ENCODE measurements around the gene NATD1. TPM values are rescaled to one million over a fixed set of nuclear protein-coding genes. Genes with fewer than 3 reads are reported as not detected.

NATD1 gene
- total and polyA plus RNA-seq, 10 of the 15 experiments (the other 5 are each of a cell fraction or from before 2014, with no cell fraction given): 0.02 to 0.33 (median 0.15) TPM

GRCh38 chr17:21248500-21248899, 4.7 kb downstream of the NATD1 start:
- Histone ChIP-seq H3K36me3 (ENCODE audit: control insufficient read depth in 2 of 2, insufficient read depth in 2 of 2, low read length in 1 of 2) (no peaks in the 10 kb centered on the region), H3K79me2 (ENCODE audit: control insufficient read depth, insufficient read depth, low read length) (no peaks in the 10 kb centered on the region), H3K9me3 (replicated peaks; ENCODE audit: control insufficient read depth, insufficient read depth, low read length) (no peaks in the 10 kb centered on the region), H4K20me1 (ENCODE audit: control insufficient read depth, insufficient read depth) (no peaks in the 10 kb centered on the region; the same call in 1 of the 2 replicates), H3K4me3 (no peak overlapping the region), H3K27me3 (replicated peaks in 1 of 2; ENCODE audit: control insufficient read depth in 2 of 2, insufficient read depth in 2 of 2, low read length in 1 of 2) (peaks cover 2% of the 10 kb centered on the region in 2 experiments; a peak in 3 of 4 replicates), H3K4me2 (ENCODE audit: control insufficient read depth, insufficient read depth) (no peak overlapping the region), H3K27ac (ENCODE audit: control insufficient read depth, insufficient read depth) (no peak overlapping the region), H2AFZ (ENCODE audit: control insufficient read depth, low read depth, low read length) (no peak overlapping the region), H3K4me1 (ENCODE audit: control insufficient read depth, insufficient read depth, low read length) (no peaks in the 10 kb centered on the region), H3K9ac (ENCODE audit: control insufficient read depth, insufficient read depth, low read length) (no peak overlapping the region)
- ChIA-PET SMC1A (ENCODE audit: uncharacterized antibody, unreplicated experiment) (no interaction called here), CTCF (no interaction called here), POLR2A (no interaction called here), RAD21 (ENCODE audit: unreplicated experiment) (no interaction called here)
- no TSS peak for BruUV-seq (replicated peaks)
- FAIRE-seq (no peak), ATAC-seq (no peak), DNase-seq (ENCODE audit: low read depth, low spot score) (no peak)
- in situ Hi-C loops (cut with MboI): loop anchor here (5.0 kb wide), 1 partner anchor 51 kb away; no protein-coding TSS in a partner anchor
- TF ChIP-seq, protein P1, sequence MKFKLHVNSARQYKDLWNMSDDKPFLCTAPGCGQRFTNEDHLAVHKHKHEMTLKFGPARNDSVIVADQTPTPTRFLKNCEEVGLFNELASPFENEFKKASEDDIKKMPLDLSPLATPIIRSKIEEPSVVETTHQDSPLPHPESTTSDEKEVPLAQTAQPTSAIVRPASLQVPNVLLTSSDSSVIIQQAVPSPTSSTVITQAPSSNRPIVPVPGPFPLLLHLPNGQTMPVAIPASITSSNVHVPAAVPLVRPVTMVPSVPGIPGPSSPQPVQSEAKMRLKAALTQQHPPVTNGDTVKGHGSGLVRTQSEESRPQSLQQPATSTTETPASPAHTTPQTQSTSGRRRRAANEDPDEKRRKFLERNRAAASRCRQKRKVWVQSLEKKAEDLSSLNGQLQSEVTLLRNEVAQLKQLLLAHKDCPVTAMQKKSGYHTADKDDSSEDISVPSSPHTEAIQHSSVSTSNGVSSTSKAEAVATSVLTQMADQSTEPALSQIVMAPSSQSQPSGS (IDR thresholded peaks at IDR 0.05; ENCODE audit: low read length): no peak
- no peak for TF ChIP-seq ZSCAN29 (IDR thresholded peaks at IDR 0.05)
- intact Hi-C loops (cut with micrococcal nuclease; ENCODE audit: unreplicated experiment): no loop called here
- 10% methylated on average over 3 of the region's 4 CpGs for WGBS (ENCODE audit: insufficient coverage, insufficient replicate concordance, low lambda C conversion rate, missing lambda C conversion rate)

DNA sequence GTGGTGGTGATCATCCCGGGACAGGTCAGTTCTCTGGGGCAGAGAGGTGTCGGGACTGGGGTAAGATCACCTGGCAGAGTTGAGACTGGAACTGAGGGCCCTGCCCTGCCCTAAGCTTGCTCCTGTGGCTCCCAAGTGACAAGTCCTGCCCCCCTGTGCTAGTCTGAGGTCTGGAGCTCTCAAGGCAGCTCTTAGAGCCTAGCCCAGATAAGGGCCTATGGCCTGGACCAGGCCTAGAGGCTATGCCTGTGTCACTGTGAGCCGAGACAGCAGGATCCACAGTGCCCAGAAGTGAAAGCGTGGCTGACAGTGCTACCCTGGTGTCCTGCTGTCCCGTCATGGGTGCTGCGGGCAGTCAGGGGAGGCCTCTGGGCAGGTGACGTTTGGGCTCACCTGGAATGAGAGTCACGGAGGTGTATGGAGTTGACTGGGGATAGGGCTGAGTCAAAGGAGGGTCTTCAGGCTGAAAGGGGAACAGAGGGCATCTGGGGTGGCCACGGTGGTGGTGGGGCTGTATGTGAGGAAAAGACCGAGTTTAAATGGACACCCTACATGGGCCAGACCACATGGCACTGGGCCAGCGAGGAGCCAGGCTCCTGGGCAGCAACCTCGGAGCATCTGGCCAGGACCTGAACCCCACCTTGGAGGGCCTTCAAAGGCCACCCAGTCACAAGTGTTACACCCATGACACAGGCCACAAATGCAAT, 5.5 kb downstream of the NATD1 start:
- CTCF ChIA-PET: no interaction called here
- no peaks in the 10 kb centered on the region; the same call in 1 of the 2 replicates for H4K20me1 ChIP-seq (ENCODE audit: control insufficient read depth, insufficient read depth)

More for the DNA sequence above, 5.5 kb downstream of the NATD1 start:
- no peak overlapping the region for H3K9ac ChIP-seq (ENCODE audit: control insufficient read depth, insufficient read depth, low read length)
- intact Hi-C loops (cut with micrococcal nuclease; ENCODE audit: unreplicated experiment): no loop called here
- ChIA-PET SMC1A (ENCODE audit: uncharacterized antibody, unreplicated experiment) (no interaction called here), POLR2A (no interaction called here), RAD21 (ENCODE audit: unreplicated experiment) (no interaction called here)
- 25% methylated on average over 12 of the region's 12 CpGs for WGBS (ENCODE audit: insufficient coverage, insufficient replicate concordance, low lambda C conversion rate, missing lambda C conversion rate)
- DNase-seq (ENCODE audit: low read depth, low spot score): no peak
- no peak overlapping the region for H2AFZ ChIP-seq (ENCODE audit: control insufficient read depth, low read depth, low read length)
- no TSS peak for BruUV-seq (replicated peaks)
- no peaks in the 10 kb centered on the region for H3K9me3 ChIP-seq (replicated peaks; ENCODE audit: control insufficient read depth, insufficient read depth, low read length)
- H3K4me2 ChIP-seq (ENCODE audit: control insufficient read depth, insufficient read depth): no peak overlapping the region
- in situ Hi-C loops (cut with MboI): loop anchor here (5.0 kb wide), 1 partner anchor 50 kb away; no protein-coding TSS in a partner anchor
- H3K36me3 ChIP-seq (ENCODE audit: control insufficient read depth in 2 of 2, insufficient read depth in 2 of 2, low read length in 1 of 2): no peaks in the 10 kb centered on the region
- H3K27me3 ChIP-seq (replicated peaks in 1 of 2; ENCODE audit: control insufficient read depth in 2 of 2, insufficient read depth in 2 of 2, low read length in 1 of 2): peaks cover 2% of the 10 kb centered on the region in 2 experiments; a peak in 3 of 4 replicates
- no peaks in the 10 kb centered on the region for H3K4me1 ChIP-seq (ENCODE audit: control insufficient read depth, insufficient read depth, low read length)
- H3K4me3 ChIP-seq: no peak overlapping the region
- ATAC-seq: no peak; the same call in 2 of the 3 replicates
- no peak for FAIRE-seq
- no peak overlapping the region for H3K27ac ChIP-seq (ENCODE audit: control insufficient read depth, insufficient read depth)
- TF ChIP-seq NFYB (IDR thresholded peaks at IDR 0.05; ENCODE audit: insufficient read depth, low read depth, low read length): no peak
- no peak for TF ChIP-seq BMI1 (IDR thresholded peaks at IDR 0.05; ENCODE audit: borderline replicate concordance)
- TF ChIP-seq IKZF1 (conservative IDR thresholded peaks at IDR 0.05): no peak
- TF ChIP-seq PAX5 (IDR thresholded peaks at IDR 0.05; ENCODE audit: borderline replicate concordance, low read depth, low read length): no peak
- H3K79me2 ChIP-seq (ENCODE audit: control insufficient read depth, insufficient read depth, low read length): no peaks in the 10 kb centered on the region
